ENCODE data around the gene ELMOD1. TPM values are rescaled to one million over a fixed set of nuclear protein-coding genes. Genes with fewer than 3 reads are reported as not detected.

Gene ELMOD1
- polyA plus RNA-seq, 1 experiment: 0.06 TPM

GRCh38 chr11:107679255-107680024, 88.5 kb downstream of the ELMOD1 start:
- TF ChIP-seq CTCF (IDR thresholded peaks at IDR 0.05; ENCODE audit: low read depth, low read length): no peak
- no peak overlapping the region for H3K4me3 ChIP-seq (ENCODE audit: low read depth, low read length)
- CTCF ChIA-PET: interaction anchor here (2.1 kb wide), 1 partner anchor 10 kb away, joined by 10 read pairs; no protein-coding TSS in a partner anchor
- POLR2A ChIA-PET: no interaction called here
- H3K9me3 ChIP-seq (ENCODE audit: control insufficient read depth, insufficient read depth, low read length): no peaks in the 10 kb centered on the region
- no peak for DNase-seq (ENCODE audit: low read depth, low spot score)
- no peak overlapping the region for H3K27ac ChIP-seq (ENCODE audit: low read depth, low read length)
- peaks cover 3% of the 10 kb centered on the region for H3K27me3 ChIP-seq (ENCODE audit: control insufficient read depth, insufficient read depth, low read length)

- ChIA-PET CTCF (interaction anchor here (0.6 to 2.3 kb wide), 3 partner anchors 62 to 318 kb away, joined by 3 to 12 read pairs (median 3); no protein-coding TSS in a partner anchor), POLR2A (no interaction called here)
- no peak overlapping the region for H3K4me3 ChIP-seq (ENCODE audit: low read depth, low read length)
Observed at GRCh38 chr11:107682171-107682570, 91.2 kb downstream of the ELMOD1 start.

GRCh38 chr11:107682572-107682971, 91.6 kb downstream of the ELMOD1 start:
- Histone ChIP-seq H3K27ac (ENCODE audit: low read depth, low read length) (no peak overlapping the region), H3K27me3 (ENCODE audit: control insufficient read depth, insufficient read depth, low read length) (peaks cover 3% of the 10 kb centered on the region), H3K9me3 (ENCODE audit: control insufficient read depth, insufficient read depth, low read length) (no peaks in the 10 kb centered on the region), H3K4me3 (ENCODE audit: low read depth, low read length) (no peak overlapping the region)
- ChIA-PET POLR2A (no interaction called here), CTCF (interaction anchor here (0.6 to 2.3 kb wide), 3 partner anchors 61 to 317 kb away, joined by 3 to 12 read pairs (median 3); no protein-coding TSS in a partner anchor)
- TF ChIP-seq CTCF (IDR thresholded peaks at IDR 0.05; ENCODE audit: low read depth, low read length): no peak
- no peak for DNase-seq (ENCODE audit: low read depth, low spot score)

More at GRCh38 chr11:107682171-107682570, 91.2 kb downstream of the ELMOD1 start:
- no peak for DNase-seq (ENCODE audit: low read depth, low spot score)
- Histone ChIP-seq H3K27me3 (ENCODE audit: control insufficient read depth, insufficient read depth, low read length) (peaks cover 3% of the 10 kb centered on the region), H3K9me3 (ENCODE audit: control insufficient read depth, insufficient read depth, low read length) (no peaks in the 10 kb centered on the region), H3K27ac (ENCODE audit: low read depth, low read length) (no peak overlapping the region)
- TF ChIP-seq CTCF (IDR thresholded peaks at IDR 0.05; ENCODE audit: low read depth, low read length): no peak

GRCh38 chr11:107683061-107683460, 92.1 kb downstream of the ELMOD1 start:
- DNase-seq (ENCODE audit: low read depth, low spot score): no peak
- Histone ChIP-seq H3K9me3 (ENCODE audit: control insufficient read depth, insufficient read depth, low read length) (no peaks in the 10 kb centered on the region), H3K27me3 (ENCODE audit: control insufficient read depth, insufficient read depth, low read length) (peaks cover 3% of the 10 kb centered on the region), H3K4me3 (ENCODE audit: low read depth, low read length) (no peak overlapping the region), H3K27ac (ENCODE audit: low read depth, low read length) (no peak overlapping the region)
- ChIA-PET CTCF (interaction anchor here (0.9 to 2.3 kb wide), 3 partner anchors 10 to 317 kb away, joined by 3 to 12 read pairs (median 3); no protein-coding TSS in a partner anchor), POLR2A (no interaction called here)
- TF ChIP-seq CTCF (IDR thresholded peaks at IDR 0.05; ENCODE audit: low read depth, low read length): no peak

- ChIA-PET CTCF (interaction anchor here (0.9 to 1.2 kb wide), 2 partner anchors 10 to 115 kb away, joined by 3 to 4 read pairs; no protein-coding TSS in a partner anchor), POLR2A (no interaction called here)
- no peak for DNase-seq (ENCODE audit: low read depth, low spot score)
- H3K9me3 ChIP-seq (ENCODE audit: control insufficient read depth, insufficient read depth, low read length): no peaks in the 10 kb centered on the region
- peak; percentile 53 for TF ChIP-seq CTCF (IDR thresholded peaks at IDR 0.05; ENCODE audit: low read depth, low read length)
- H3K27ac ChIP-seq (ENCODE audit: low read depth, low read length): no peak overlapping the region
- no peak overlapping the region for H3K4me3 ChIP-seq (ENCODE audit: low read depth, low read length)
- H3K27me3 ChIP-seq (ENCODE audit: control insufficient read depth, insufficient read depth, low read length): peaks cover 3% of the 10 kb centered on the region
Observed at GRCh38 chr11:107683807-107684206, 92.9 kb downstream of the ELMOD1 start.
